Cardiac muscle cell (in vitro differentiated cells and primary cell): ENCODE results near the gene TRIM61. TPM values are rescaled to one million over a fixed set of nuclear protein-coding genes. Genes with fewer than 3 reads are reported as not detected.
"Not testable (repeated sequence)": the region's sequence is repeated elsewhere in the genome, so short reads cannot be mapped to it uniquely, and the experiment has no call there.

Source experiments
- DNase-seq, 2 donors: peaks; one replicate each; pipeline versions ENCODE4 v3.0.0 to v3.0.0-alpha.2; 2010 to 2017; ENCODE audit warnings: low read depth in 1 of 2, low spot score in 1 of 2
- H3K27ac ChIP-seq: fragments of 200-600 bp; sonication (generic); 2 replicates; pipeline ENCODE4 v1.5.1; 2016
- H3K27me3 ChIP-seq: fragments of 200-600 bp; sonication (generic); 2 replicates; pipeline ENCODE4 v1.6.0; 2016; ENCODE audit warnings: control low read depth
- H3K36me3 ChIP-seq: fragments of 200-600 bp; sonication (generic); 2 replicates; pipeline ENCODE4 v1.5.1; 2016; ENCODE audit warnings: control low read depth
- H3K4me1 ChIP-seq: fragments of 200-600 bp; sonication (generic); 2 replicates; pipeline ENCODE4 v1.8.1; 2017; ENCODE audit warnings: low read depth, mild to moderate bottlenecking, mixed run types
- H3K4me3 ChIP-seq: fragments of 200-600 bp; sonication (generic); 2 replicates; pipeline ENCODE4 v1.5.1; 2016; ENCODE audit warnings: mild to moderate bottlenecking
- H3K9me3 ChIP-seq: fragments of 200-600 bp; sonication (generic); 2 replicates; pipeline ENCODE4 v1.5.1; 2017; ENCODE audit warnings: low read depth, mild to moderate bottlenecking, control low read depth
- CTCF ChIP-seq: IDR thresholded peaks from 2 replicates; pipeline ENCODE4 v1.5.1; 2012; ENCODE audit warnings: low read depth, mild to moderate bottlenecking, low read length
- polyA plus RNA-seq: library from polyadenylated mRNA; unstranded; fragments of >200 nt; fragmentation: Nextera tagmentation; extraction: Ambion mirVana; gene quantifications from 2 replicates; pipeline ENCODE4 v1.2.1, GENCODE V29; 2016
- total RNA-seq: library from RNA; depleted of rRNA; stranded (reverse); fragments of >200 nt; gene quantifications from 2 replicates; pipeline ENCODE4 v1.2.3, GENCODE V29; 2016

TRIM61 gene
- total RNA-seq (1.9 and 2.2 TPM in 2 replicates), polyA plus RNA-seq (1.4 and 1.6 TPM in 2 replicates)

- DNase-seq = peak; percentile 64 to 76
- peak within 1 kb of the TSS; percentile 71 for H3K4me3 ChIP-seq
- no peaks in the 10 kb centered on the region for H3K27me3 ChIP-seq
- TF ChIP-seq CTCF = peak; percentile 26
- H3K4me1 ChIP-seq = no peaks in the 10 kb centered on the region
- H3K36me3 ChIP-seq = no peaks in the 10 kb centered on the region
- H3K27ac ChIP-seq = peak within 1 kb of the TSS; percentile 66
- H3K9me3 ChIP-seq = no peaks in the 10 kb centered on the region
These were observed at the start of gene TRIM61 for GRCh38 chr4:164977243-164978164. TRIM61 (minus strand) TSS chr4:164977657; CDS start chr4:164970002, 7,655 bp downstream.

GRCh38 chr4:165025782-165026181 is 48.3 kb upstream of the TRIM61 start:
- H3K36me3 ChIP-seq, H3K4me3 ChIP-seq, H3K9me3 ChIP-seq, H3K27me3 ChIP-seq, H3K27ac ChIP-seq, H3K4me1 ChIP-seq, DNase-seq: not testable (repeated sequence)

GRCh38 chr4:165019995-165020394 is 42.5 kb upstream of the TRIM61 start:
- H3K9me3 ChIP-seq, H3K4me3 ChIP-seq, H3K27me3 ChIP-seq, H3K36me3 ChIP-seq, H3K4me1 ChIP-seq, DNase-seq, H3K27ac ChIP-seq: not testable (repeated sequence)

GRCh38 chr4:165016971-165017370 is 39.5 kb upstream of the TRIM61 start:
- H3K4me1 ChIP-seq = no peaks in the 10 kb centered on the region
- peak in 1 of 2 donors; percentile 5 for DNase-seq
- TF ChIP-seq CTCF = peak; percentile 24
- no peak overlapping the region for H3K27ac ChIP-seq
- H3K4me3 ChIP-seq = no peak overlapping the region
- no peaks in the 10 kb centered on the region for H3K9me3 ChIP-seq
- H3K36me3 ChIP-seq = no peaks in the 10 kb centered on the region
- no peaks in the 10 kb centered on the region for H3K27me3 ChIP-seq

- Histone ChIP-seq H3K4me3 (no peak overlapping the region), H3K27me3 (no peaks in the 10 kb centered on the region), H3K36me3 (no peaks in the 10 kb centered on the region), H3K27ac (no peak overlapping the region), H3K9me3 (no peaks in the 10 kb centered on the region), H3K4me1 (no peaks in the 10 kb centered on the region)
- TF ChIP-seq CTCF = no peak
- no peak for DNase-seq
These were observed 36.2 kb upstream of the TRIM61 start for GRCh38 chr4:165013691-165014090.

GRCh38 chr4:165011403-165011802 is 33.9 kb upstream of the TRIM61 start:
- no peak for DNase-seq
- Histone ChIP-seq H3K9me3 (no peaks in the 10 kb centered on the region), H3K4me1 (no peaks in the 10 kb centered on the region), H3K4me3 (no peak overlapping the region), H3K36me3 (no peaks in the 10 kb centered on the region), H3K27ac (no peak overlapping the region), H3K27me3 (no peaks in the 10 kb centered on the region)
- no peak for TF ChIP-seq CTCF
